ENCODE data around the gene PDYN. TPM values are rescaled to one million over a fixed set of nuclear protein-coding genes. Genes with fewer than 3 reads are reported as not detected.

The PDYN gene
- total and polyA plus RNA-seq, 8 donors, result not detected

- WGBS, 2 donors, result 13 to 23% methylated on average over 34 to 39 of the region's 39 CpGs
- FAIRE-seq, result no peak
- no peaks in the 10 kb centered on the region for H3K36me3 ChIP-seq
- ATAC-seq, result peak in 3 of 4 donors; percentile 28 to 42 (median 37)
- no peaks in the 10 kb centered on the region for H3K9me3 ChIP-seq
- H3K4me1 ChIP-seq, result peaks cover 0 to 11% (median 0%) of the 10 kb centered on the region in 3 donors
- H3K4me3 ChIP-seq, result peak overlapping the region in 2 of 4 donors; percentile 17 to 18
- intact Hi-C loops (cut with DNase I), result no loop called here
- peak in 2 of 6 donors; percentile 36 to 42 for DNase-seq
- H3K27ac ChIP-seq, result peak overlapping the region in 2 of 4 donors; percentile 9 to 17
- TF ChIP-seq CTCF (IDR thresholded peaks at IDR 0.05), result no peak
- no peaks in the 10 kb centered on the region for H3K27me3 ChIP-seq
Measured at GRCh38 chr20:1946762-1947534, 46.9 kb downstream of the PDYN start.

GRCh38 chr20:1946442-1946761 is 47.5 kb downstream of the PDYN start:
- 50 to 52% methylated on average over 7 of the region's 7 CpGs for WGBS, 2 donors
- TF ChIP-seq CTCF (IDR thresholded peaks at IDR 0.05), result no peak
- DNase-seq (no peak), FAIRE-seq (no peak), ATAC-seq (no peak)
- Histone ChIP-seq H3K9me3 (no peaks in the 10 kb centered on the region), H3K36me3 (no peaks in the 10 kb centered on the region), H3K4me1 (peaks cover 0 to 11% (median 0%) of the 10 kb centered on the region in 3 donors), H3K27ac (peak overlapping the region in 2 of 4 donors; percentile 52 to 54), H3K27me3 (no peaks in the 10 kb centered on the region), H3K4me3 (no peak overlapping the region)
- intact Hi-C loops (cut with DNase I), result no loop called here

- H3K27me3 ChIP-seq, result no peaks in the 10 kb centered on the region
- intact Hi-C loops (cut with DNase I), result no loop called here
Measured at GRCh38 chr20:1945660-1946059, 48.2 kb downstream of the PDYN start.

GRCh38 chr20:1945134-1945618 is 48.7 kb downstream of the PDYN start:
- Histone ChIP-seq H3K4me1 (peaks cover 0 to 11% (median 0%) of the 10 kb centered on the region in 3 donors), H3K4me3 (no peak overlapping the region), H3K27me3 (no peaks in the 10 kb centered on the region), H3K27ac (peak overlapping the region in 3 of 4 donors; percentile 7 to 54 (median 52)), H3K9me3 (no peaks in the 10 kb centered on the region), H3K36me3 (no peaks in the 10 kb centered on the region)
- 54 to 62% methylated on average over 9 of the region's 9 CpGs for WGBS, 2 donors
- peak; percentile 66 to 87 (median 73) for DNase-seq
- intact Hi-C loops (cut with DNase I), result no loop called here
- no peak for FAIRE-seq
- no peak for TF ChIP-seq CTCF (IDR thresholded peaks at IDR 0.05)
- peak; percentile 76 to 90 (median 78) for ATAC-seq

More at GRCh38 chr20:1945660-1946059, 48.2 kb downstream of the PDYN start:
- Histone ChIP-seq H3K27ac (peak overlapping the region in 2 of 4 donors; percentile 52 to 54), H3K9me3 (no peaks in the 10 kb centered on the region), H3K4me3 (no peak overlapping the region), H3K4me1 (peaks cover 0 to 11% (median 0%) of the 10 kb centered on the region in 3 donors), H3K36me3 (no peaks in the 10 kb centered on the region)
- FAIRE-seq (no peak), DNase-seq (no peak), ATAC-seq (no peak)
- no peak for TF ChIP-seq CTCF (IDR thresholded peaks at IDR 0.05)
- WGBS, 2 donors, result 53 to 64% methylated on average over 7 of the region's 7 CpGs
